HG03457 (cell line): ENCODE results near the gene SRGAP1.
"Not testable (repeated sequence)": the region's sequence is repeated elsewhere in the genome, so short reads cannot be mapped to it uniquely, and the experiment has no call there.

Experiments
- ATAC-seq: cut with Tn5 transposase; IDR thresholded peaks from one replicate; pipeline ENCODE4 v1.9.1; 2021; ENCODE audit warnings: moderate number of reproducible peaks; ENCODE audit not compliant: unreplicated experiment

The SRGAP1 gene

DNA sequence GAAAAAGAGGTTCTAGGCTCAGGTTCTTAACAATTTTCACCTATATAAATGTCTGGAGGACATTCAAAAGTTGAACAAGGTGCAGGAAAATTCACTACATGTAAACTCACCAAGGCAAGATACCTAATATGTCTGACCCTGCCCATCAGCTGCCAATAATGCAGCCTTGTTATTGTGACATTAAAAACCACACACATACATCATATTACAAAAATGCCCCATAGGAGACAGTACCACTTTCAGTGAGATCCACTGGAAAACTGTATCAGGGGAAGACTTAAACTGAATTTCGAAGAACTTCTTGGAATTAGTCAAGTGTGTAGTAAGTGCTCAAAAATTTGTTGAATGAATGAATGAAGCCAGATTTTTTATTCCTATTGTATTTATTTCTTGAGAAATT, 294.5 kb downstream of the SRGAP1 start:
- no peak for ATAC-seq

DNA sequence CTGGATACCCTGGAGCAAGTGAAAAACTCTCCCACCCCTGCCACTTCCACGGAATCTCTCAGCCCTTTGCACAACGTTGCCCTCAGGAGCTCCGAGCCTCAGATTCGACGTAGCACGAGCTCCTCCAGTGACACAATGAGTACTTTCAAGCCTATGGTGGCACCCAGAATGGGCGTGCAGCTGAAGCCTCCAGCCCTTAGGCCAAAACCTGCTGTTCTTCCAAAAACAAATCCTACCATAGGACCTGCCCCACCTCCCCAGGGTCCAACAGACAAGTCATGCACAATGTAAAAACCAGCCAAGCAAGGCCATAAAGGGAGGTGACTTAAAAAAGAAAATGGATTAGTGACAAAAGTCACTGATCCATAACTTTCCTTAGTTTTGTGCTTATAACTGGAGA, 297.9 kb downstream of the SRGAP1 start:
- ATAC-seq = no peak

DNA sequence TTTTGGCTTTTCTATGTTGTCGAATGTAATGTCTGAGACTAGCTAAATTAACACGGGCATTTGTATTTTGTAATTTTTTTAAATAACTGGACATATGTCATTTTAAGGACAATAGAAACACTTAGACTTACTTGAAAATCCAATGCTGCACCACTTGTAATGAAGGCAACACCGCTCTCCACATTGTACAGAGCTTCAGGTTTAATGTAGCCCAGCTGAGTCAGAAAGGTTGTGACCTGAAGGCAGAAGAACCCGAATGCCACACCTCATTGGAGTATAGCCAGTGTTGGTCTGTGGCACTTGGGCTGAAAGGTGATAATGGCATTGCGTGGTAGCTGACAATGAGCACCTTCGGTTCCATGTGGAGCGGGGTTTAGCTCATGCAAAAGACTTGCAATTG, 298.3 kb downstream of the SRGAP1 start:
- ATAC-seq = no peak

DNA sequence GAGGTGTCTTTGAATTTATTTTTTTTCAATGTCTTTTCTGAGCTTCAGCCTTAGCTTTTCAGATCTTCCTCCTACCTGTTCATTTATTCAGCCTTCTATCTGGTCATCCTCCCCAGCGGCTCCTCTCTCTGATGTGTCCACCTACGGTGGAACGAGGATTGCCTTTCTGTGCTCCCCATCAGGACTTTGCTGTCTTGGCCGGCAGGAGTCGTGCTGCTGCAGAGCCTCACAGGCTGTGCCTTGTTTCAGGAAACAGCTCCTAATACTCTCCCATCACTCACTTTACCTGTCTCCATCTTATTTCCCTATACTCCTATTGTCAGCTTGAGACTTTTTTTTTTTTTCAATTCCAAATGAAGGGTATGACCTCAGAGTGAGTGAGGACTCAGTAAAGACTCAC, 300.7 kb downstream of the SRGAP1 start:
- ATAC-seq = no peak

DNA sequence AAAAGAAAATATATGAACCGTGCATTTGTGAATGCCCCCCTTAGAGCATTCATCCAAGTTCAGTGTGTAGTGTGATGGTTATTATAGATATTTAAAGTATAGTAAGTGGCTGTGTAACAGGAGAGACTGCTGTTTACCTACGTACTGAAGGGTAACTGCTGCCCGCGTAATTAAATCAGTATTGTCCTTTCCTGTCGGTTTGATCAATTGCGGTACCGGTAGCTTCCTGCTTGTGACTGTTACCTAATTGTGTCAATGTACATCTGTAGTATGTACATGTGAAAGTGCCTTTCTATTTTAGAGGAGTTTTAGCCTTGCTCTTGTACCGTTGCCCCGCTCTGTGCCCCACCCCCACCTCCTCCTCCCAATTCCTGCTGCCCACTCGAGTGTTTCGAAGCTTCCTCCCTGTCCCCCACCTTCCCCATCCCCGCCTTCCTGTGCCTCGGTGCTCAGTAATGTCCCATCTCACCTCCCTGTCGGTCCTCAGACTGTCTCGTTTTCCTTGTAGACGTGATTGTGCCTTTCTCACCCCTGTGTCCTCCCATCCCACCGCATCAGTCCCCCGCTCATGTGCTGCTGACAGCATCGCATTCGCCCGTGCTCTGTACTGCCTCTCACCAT, 302.6 kb downstream of the SRGAP1 start:
- ATAC-seq = no peak

DNA sequence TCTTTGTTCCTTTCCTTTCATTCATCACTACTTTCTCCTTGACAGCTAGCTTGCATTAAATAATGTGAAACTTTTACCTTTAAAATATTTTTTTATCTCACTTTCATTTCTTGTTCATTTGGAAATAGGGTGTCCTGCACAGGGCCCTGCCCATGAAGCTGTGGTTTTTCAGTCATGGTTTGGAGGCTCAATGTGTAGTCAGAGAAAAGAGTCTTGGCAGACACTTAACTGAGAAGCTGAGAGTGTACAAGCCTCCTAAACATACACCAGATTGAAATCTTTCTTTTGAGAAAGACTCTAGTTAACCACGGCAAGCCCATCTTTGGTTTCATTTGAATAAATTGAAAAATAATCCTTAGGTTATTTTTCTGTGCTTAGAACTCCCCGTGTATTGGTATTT, 303.4 kb downstream of the SRGAP1 start:
- no peak for ATAC-seq

DNA sequence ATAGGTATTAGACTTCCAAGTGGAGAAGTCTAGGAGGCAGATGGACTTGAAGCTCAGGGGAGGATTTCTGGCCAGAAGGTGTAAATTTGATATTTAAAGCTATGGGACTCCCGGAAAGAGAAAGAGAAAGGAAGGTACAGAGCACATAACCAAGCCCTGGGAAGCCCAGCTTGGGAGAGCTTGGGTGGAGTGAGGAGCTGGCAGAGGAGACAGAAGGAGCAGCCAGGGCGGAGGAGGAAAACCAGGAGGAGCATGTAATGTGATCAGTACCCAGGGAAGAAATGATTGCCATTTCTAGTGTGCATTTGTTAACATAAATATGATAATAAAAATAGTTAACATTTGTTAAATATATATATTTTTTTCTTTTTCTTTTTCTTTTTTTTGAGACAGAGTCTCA, 310.2 kb downstream of the SRGAP1 start:
- no peak for ATAC-seq

DNA sequence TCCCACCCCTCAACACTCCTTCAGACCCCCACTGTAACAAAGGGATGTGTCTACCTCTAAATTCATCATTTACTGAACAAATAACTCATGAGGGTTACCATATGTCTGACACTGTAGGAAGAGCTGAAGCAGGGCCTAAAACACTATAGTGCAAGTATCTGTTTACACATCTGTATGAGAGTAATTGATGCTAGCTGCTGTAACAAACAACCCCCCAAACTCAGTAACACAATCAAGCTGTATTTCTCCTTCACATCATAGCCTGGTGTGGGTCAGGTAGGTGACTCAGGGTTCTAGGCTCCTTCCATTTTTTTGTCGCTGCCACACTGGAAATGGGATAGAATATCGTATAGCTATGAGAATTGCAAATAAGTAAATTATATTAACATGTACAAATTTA, 312.6 kb downstream of the SRGAP1 start:
- no peak for ATAC-seq

DNA sequence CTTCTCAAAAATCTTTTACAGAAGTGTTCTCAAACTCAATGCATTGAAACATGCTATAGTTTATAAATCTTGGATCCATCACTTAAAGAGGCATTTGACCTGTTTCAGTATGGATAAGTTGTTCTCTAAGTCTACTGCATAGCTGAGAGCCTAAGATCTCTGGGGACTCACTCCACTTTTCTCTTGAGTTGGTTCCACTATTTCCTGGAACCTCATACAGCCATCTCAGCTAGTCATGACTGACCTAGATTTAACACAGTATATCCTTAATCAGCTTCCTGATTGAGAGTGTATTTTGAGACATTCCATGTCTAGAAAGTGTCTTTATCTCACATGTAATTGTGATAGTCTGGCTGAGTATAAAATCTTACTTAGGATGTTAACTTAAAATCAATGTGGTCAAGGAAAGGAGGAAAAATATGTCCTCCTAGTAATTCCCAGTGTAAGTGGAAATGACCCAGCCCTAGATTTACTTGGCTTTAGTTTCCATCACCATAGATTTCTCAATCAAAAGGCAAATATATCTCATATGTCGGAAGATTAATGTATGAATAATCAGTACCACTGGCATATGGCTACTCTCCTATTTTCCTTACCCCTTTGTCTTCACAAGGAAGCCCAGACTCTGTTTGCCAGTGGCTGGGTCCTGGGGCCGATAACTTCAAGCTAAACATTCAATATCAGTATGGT, 315.7 kb downstream of the SRGAP1 start:
- ATAC-seq = no peak

DNA sequence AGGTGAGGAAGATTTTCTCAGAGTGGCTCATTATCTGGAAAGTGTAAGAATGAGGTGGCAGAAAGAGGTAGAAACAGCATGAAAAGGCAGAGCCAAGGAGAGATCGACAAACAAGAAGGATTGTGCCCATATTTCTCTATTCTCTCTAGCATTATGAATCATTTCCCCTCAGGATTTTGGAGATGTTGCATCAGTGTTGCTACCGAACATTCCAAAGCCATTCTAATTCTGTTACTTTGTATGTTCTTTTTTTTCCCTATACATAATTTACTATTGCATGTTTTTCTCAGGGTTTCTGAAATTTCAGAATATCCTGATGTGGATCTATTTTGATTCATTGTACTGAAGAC, 316.2 kb downstream of the SRGAP1 start:
- no peak for ATAC-seq

DNA sequence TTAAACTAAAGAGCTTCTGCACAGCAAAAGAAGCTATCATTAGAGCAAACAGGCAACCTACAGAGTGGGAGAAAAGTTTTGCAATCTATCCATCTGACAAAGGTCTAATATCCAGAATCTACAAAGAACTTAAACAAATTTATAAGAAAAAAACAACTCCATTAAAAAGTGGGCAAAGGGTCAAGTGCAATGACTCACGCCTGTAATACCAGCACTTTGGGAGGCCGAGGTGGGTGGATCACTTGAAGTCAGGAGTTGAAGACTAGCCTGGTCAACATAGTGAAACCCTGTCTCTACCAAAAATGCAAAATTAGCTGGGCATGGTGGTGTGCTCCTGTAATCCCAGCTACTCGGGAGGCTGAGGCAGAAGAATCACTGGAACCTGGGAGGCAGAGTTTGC, 322.1 kb downstream of the SRGAP1 start:
- not testable (repeated sequence) for ATAC-seq

DNA sequence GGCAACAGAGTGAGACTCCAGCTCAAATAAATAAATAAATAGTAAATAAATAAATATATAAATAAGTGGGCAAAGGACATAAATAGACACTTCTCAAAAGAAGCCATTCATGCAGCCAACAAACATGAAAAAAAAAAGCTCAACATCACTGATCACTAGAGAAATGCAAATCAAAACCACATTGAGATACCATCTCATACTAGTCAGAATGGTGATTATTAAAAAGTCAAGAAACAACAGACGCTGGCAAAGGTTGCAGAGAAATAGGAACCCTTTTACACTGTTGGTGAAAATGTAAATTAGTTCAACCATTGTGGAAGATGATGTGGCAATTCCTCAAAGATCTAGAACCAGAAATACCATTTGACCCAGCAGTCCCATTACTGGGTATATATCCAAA, 322.5 kb downstream of the SRGAP1 start:
- ATAC-seq = not testable (repeated sequence)

DNA sequence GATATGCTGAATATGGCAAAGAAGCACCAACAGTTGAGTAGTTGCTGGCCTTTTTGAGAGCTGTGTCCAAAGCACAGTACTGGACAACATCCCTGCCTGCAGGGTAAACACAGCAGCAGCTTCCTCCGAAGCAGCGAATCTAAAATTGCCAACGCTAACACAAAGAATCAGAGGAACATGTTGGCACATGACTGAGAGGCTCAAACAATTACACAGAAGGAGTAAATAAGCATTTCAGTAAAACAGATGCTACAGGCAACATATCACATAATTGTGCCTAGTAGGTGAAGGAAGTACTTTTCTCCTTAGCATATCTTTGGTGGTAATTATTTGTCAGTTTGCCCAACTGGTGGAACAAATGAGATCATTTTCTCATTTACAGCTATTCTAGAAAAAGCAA, 325.5 kb downstream of the SRGAP1 start:
- ATAC-seq = no peak

DNA sequence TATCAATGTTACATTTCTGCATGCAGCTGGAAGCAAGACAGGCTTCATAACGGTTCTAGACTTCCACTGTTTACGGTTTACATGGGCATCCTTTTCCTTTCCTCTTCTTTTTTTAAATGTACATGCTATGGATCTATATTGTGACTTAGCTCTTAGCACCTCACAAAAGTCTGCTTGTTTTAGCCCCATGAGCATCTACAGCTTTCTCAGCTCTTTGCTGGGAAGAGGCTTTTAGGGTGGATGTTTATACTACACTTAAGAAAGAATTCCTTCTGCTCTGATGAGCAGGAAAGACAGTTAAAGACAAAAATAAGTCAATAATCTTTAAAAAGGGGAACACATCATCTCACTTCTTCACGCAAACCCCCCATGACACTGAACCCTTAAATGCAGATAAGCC, 326.2 kb downstream of the SRGAP1 start:
- no peak for ATAC-seq

DNA sequence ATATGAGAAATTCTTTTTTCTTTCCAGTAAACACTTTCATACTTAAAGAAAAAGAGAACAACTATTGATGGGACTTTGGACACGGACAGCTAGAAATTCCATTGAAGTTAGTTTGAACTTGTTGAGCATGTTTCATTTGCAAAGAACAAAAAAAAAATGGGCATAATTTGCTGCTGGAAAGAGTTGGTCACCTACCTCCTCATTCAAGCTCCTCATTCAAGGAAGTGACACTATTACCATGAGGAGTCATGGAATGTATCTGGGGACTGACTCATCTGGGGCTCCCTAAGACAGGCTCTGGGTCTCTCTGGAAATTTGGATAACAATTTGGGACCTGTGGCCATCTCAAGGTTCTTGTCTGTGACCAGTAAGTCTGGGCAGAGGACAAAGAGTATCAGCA, 327.2 kb downstream of the SRGAP1 start:
- no peak for ATAC-seq

DNA sequence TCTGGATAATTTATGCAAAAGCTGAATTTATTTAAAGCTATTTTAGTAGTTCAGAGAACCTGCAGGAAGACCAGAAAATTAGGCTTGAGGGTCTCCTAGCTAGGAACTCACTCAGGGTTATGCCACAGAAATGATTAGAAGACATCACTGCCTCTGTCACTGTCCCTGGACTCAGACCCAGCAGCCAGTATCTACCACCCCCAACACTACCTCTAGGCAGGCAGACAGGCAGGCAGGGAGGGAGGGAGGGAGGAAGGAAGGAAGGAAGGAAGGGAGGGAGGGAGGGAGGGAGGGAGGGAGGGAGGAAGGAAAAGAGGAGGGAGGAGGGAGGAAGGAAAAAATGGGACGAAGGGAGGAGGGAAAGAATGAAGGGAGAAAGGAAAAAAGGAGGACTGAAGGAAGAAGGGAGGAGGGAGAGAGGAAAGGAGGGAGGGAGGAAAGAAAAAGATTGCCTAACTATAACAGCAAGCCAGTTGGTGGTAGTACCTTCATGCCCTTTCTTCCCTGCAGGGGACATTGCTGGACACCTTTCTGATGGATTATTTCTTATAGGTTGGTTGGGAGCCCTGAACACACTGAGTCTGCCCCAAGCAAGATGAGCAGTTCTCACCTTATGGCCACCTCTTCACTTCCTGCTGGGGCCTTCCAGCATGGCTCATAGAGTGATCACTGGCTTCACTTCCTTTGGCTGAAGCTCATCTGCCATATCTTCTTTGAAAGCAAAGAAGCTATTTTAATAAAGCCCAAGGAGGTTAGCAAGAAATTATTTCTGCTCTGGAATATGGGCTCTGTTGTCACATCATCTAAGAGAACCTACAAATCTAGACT, 327.9 kb downstream of the SRGAP1 start:
- no peak for ATAC-seq

DNA sequence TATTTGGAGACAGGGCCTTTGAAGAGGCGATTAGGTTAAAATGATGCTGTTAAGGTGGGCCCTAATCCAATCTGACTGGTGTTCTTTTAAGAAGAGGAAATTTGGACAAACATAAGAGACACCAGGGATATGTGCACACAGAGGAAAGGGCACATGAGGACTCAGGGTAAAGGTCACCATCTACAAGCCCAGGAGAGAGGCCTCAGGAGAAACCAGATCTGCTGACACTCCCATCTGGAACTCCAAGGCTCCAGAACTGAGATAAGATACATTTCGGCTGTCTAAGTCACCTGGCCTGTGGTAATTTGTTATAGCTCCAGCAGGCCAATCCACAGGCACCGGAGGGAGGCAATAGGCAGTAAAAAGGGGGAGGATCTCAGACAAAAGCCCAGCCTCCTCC, 329.0 kb downstream of the SRGAP1 start:
- no peak for ATAC-seq

DNA sequence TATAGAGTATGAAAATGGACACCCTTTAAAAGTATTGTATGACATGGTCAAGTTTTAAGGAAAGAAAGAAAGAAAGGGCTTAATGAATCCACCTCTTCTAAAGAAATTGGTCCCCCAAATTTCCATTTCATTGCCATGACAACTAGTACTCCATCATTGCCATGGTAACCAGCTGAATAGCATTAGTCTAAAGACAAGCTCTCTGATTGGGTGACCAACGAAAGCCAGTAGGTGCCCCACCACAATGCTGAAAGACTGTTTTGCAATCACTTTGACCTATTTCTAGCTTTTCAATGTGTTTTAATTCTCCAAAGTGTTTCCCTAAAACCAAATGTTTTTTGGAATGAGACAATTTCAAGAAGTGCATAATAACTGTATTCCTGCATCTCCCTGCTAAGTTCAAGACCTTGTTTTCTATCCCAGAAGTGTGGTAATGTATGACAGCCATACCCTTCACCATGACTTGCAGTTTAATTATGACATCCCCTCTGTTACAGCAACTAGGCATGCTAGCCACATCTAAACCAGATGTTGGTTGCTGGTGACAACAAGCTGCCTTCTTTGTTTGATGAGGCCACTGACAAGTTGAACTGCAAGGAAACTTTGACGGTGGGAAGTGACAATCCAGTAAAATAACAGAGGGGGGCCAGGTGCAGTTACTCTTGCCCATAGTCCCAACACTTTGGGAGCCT, 330.9 kb downstream of the SRGAP1 start:
- ATAC-seq = no peak

DNA sequence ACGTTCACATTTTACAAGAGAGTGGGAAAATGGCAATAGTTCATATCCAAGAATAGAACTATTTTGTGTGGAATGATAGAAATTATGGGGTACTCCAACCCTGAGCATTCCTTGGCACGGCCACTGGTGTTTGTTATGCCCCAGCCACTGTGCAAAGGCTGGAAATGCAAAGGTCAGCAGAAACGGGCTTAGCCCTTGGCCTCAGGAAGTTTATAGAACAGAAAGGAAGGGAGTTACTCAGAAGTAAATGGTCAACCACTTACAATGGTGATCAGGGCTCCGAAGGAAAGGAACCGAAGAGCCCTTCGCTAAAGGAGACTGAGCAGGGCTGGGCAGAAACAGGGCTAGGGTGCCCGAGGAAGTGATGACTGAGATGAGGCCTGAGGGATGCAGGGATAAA, 332.5 kb downstream of the SRGAP1 start:
- no peak for ATAC-seq

DNA sequence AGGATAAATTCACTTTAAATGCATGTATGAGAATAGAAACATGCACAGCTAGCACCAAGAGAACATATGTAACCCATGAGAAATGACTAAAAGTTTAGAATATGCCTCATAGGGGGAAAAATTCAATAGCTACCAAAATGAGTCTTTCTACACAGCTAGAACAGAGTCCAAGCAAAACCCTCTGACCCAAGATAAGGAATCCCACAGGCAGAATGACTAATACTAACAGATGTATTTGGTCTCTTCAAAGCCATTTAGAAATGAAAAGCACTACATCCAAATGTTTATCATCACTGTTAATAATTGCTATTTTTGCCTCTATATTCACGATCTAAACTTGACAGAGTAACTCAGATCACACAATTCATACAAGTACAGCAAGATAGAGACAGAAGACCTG, 333.6 kb downstream of the SRGAP1 start:
- ATAC-seq = no peak

DNA sequence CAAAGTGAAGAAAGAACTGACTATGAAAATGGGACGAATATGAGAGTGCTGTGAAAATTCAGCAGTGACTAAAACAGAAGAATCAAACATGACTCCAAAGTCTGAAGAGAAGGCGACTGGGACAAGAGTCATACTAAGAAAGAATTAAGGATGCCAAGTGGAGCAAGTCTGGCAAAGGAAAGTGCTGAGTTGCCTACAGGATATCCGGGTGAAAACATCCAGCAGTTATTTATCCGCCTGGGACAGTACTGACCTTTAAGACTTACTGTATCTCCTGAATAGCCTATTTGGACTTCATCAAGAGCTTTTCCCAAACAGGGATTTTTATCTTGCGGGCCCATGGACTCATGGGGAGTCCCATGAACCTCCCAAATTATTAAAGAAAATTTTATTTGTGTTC, 336.5 kb downstream of the SRGAP1 start:
- no peak for ATAC-seq
